Trophoblast cell (in vitro differentiated cells and primary cell): Measurements from ENCODE around the gene DDR2.

Experiments used
- DNase-seq, 2 donors: peaks; one replicate each; pipeline ENCODE4 v3.0.0-alpha.2; 2016
- H2AFZ ChIP-seq: 2 replicates; pipeline ENCODE4 v1.6.1; 2013; ENCODE audit warnings: low read length, moderate library complexity, mild to moderate bottlenecking; ENCODE audit not compliant: insufficient read depth, poor library complexity
- H2AK5ac ChIP-seq: 2 replicates; pipeline ENCODE4 v1.6.1; 2013; ENCODE audit warnings: mild to moderate bottlenecking, low read length
- H2BK120ac ChIP-seq: 2 replicates; pipeline ENCODE4 v1.6.1; 2013; ENCODE audit warnings: low read length, mild to moderate bottlenecking, moderate library complexity; ENCODE audit not compliant: insufficient read depth, poor library complexity
- H2BK12ac ChIP-seq: 2 replicates; pipeline ENCODE4 v1.6.1; 2013; ENCODE audit warnings: mild to moderate bottlenecking, low read length, moderate library complexity
- H2BK5ac ChIP-seq: 2 replicates; pipeline ENCODE4 v1.6.1; 2013; ENCODE audit warnings: low read length, low read depth, moderate library complexity, mild to moderate bottlenecking; ENCODE audit not compliant: poor library complexity
- H3K14ac ChIP-seq: 2 replicates; pipeline ENCODE4 v1.6.1; 2013; ENCODE audit warnings: mild to moderate bottlenecking, low read length
- H3K18ac ChIP-seq: 2 replicates; pipeline ENCODE4 v1.6.1; 2013; ENCODE audit warnings: mild to moderate bottlenecking, low read length
- H3K23ac ChIP-seq: 2 replicates; pipeline ENCODE4 v1.6.1; 2013; ENCODE audit warnings: low read length
- H3K27ac ChIP-seq: 2 replicates; pipeline ENCODE4 v1.5.1; 2013; ENCODE audit warnings: low read depth, mild to moderate bottlenecking, inconsistent platforms, low read length, moderate library complexity
- H3K27me3 ChIP-seq: 2 replicates; pipeline ENCODE4 v1.6.1; 2013; ENCODE audit warnings: inconsistent platforms, mild to moderate bottlenecking, low read length, moderate library complexity; ENCODE audit not compliant: insufficient read depth
- H3K36me3 ChIP-seq, 2 experiments: 1 replicate in 1 of 2; 2 replicates in 1 of 2; pipeline ENCODE4 v1.6.1; 2013; ENCODE audit warnings: low read length in 2 of 2, mild to moderate bottlenecking in 2 of 2, moderate library complexity in 1 of 2; ENCODE audit not compliant: insufficient read depth in 2 of 2, control insufficient read depth in 1 of 2
- H3K4ac ChIP-seq: 2 replicates; pipeline ENCODE4 v1.6.1; 2013; ENCODE audit warnings: low read depth, mild to moderate bottlenecking, low read length, moderate library complexity
- H3K4me1 ChIP-seq, 2 experiments: 1 replicate in 1 of 2; 2 replicates in 1 of 2; pipeline ENCODE4 v1.6.1; 2013; ENCODE audit warnings: low read length in 2 of 2, mild to moderate bottlenecking in 2 of 2, moderate library complexity in 1 of 2; ENCODE audit not compliant: insufficient read depth in 2 of 2, control insufficient read depth in 1 of 2
- H3K4me2 ChIP-seq: 2 replicates; pipeline ENCODE4 v1.6.1; 2013; ENCODE audit warnings: inconsistent platforms, mild to moderate bottlenecking, low read length, moderate library complexity
- H3K4me3 ChIP-seq: 2 replicates; pipeline ENCODE4 v1.5.1; 2013; ENCODE audit warnings: mild to moderate bottlenecking, low read depth, low read length, inconsistent platforms
- H3K79me1 ChIP-seq: one replicate; pipeline ENCODE4 v1.6.1; 2013; ENCODE audit warnings: low read length
- H3K79me2 ChIP-seq: 2 replicates; pipeline ENCODE4 v1.6.1; 2013; ENCODE audit warnings: low read length, mild to moderate bottlenecking; ENCODE audit not compliant: control insufficient read depth, insufficient read depth, poor library complexity
- H3K9ac ChIP-seq: 2 replicates; pipeline ENCODE4 v1.6.1; 2013; ENCODE audit warnings: mild to moderate bottlenecking, low read length
- H3K9me3 ChIP-seq: 2 replicates; pipeline ENCODE4 v1.6.1; 2013; ENCODE audit warnings: low read depth, mild to moderate bottlenecking, control low read depth, inconsistent platforms, low read length; ENCODE audit not compliant: insufficient read depth
- H4K12ac ChIP-seq: 2 replicates; pipeline ENCODE4 v1.6.1; 2013; ENCODE audit warnings: low read depth, mild to moderate bottlenecking, low read length, moderate library complexity
- H4K8ac ChIP-seq: 2 replicates; pipeline ENCODE4 v1.6.1; 2013; ENCODE audit warnings: low read depth, mild to moderate bottlenecking, low read length, moderate library complexity
- H4K91ac ChIP-seq: one replicate; pipeline ENCODE4 v1.6.1; 2013; ENCODE audit warnings: low read depth, mild to moderate bottlenecking, low read length, moderate library complexity
- WGBS: extraction: QIAGEN DNeasy Blood & Tissue Kit; methylation state at CpG from one replicate; pipeline ENCODE4 v1.1.7; 2013; ENCODE audit warnings: missing lambda C conversion rate; ENCODE audit not compliant: insufficient read length, insufficient coverage; ENCODE audit errors: extremely low coverage; 5-methylcytosine and 5-hydroxymethylcytosine counted together

DDR2 gene

DNA sequence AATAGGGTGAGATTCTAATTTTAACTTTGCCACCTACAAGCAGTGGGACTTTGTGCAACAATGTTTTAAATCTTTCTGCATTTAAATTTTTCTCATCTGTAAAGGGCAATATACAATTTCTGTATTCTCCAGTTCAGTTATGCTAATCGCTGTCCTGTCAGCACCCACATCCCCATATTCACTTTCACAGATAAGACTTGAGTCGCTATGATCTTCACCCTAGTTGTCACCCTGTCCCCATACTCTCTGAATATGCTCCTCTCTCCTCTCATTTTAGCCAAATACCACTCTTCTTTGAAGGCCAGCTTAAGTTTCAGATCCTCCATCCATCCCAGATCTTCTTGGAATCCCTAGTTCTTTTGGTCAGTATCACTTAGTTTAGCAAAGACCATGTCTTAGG lies 8.8 kb downstream of the DDR2 start:
- Histone ChIP-seq H3K27ac (no peak overlapping the region), H3K4me2 (no peak overlapping the region), H3K79me2 (no peaks in the 10 kb centered on the region), H3K27me3 (no peaks in the 10 kb centered on the region), H3K14ac (no peak overlapping the region), H4K8ac (no peak overlapping the region), H3K23ac (no peak overlapping the region), H2AK5ac (no peak overlapping the region), H3K18ac (no peak overlapping the region), H2AFZ (no peak overlapping the region), H3K9me3 (no peaks in the 10 kb centered on the region), H4K91ac (no peak overlapping the region), H3K9ac (no peak overlapping the region), H3K4me3 (no peak overlapping the region), H3K4ac (no peak overlapping the region), H3K36me3 (no peaks in the 10 kb centered on the region), H2BK120ac (no peak overlapping the region), H3K4me1 (no peaks in the 10 kb centered on the region), H2BK5ac (no peak overlapping the region), H2BK12ac (no peak overlapping the region), H3K79me1 (no peaks in the 10 kb centered on the region), H4K12ac (no peak overlapping the region)
- no peak for DNase-seq
- no CpG with 5 or more reads among the region's 2 CpGs for WGBS

DNA sequence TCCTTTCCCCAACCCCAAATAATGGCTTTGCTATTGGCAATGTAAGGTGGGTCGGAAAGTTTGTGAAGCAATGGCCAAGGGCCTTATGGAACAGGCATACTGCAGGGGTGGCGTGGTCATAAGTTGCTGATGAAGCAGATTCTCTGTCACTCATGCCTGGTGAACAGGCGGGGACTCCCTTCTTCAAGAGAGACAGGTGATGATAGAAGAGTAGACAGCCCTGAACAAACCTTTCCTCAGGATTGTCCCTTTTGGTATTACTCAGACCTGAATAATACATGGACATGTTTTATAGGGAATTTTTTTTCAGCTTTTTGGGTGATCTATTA lies 12.7 kb downstream of the DDR2 start:
- DNase-seq = no peak
- no peak overlapping the region for H3K23ac ChIP-seq
- no peak overlapping the region for H3K4ac ChIP-seq
- no peak overlapping the region for H3K27ac ChIP-seq
- H3K4me2 ChIP-seq = no peak overlapping the region
- no CpG with 5 or more reads among the region's 3 CpGs for WGBS
- H3K18ac ChIP-seq = no peak overlapping the region
- H4K12ac ChIP-seq = no peak overlapping the region
- H4K91ac ChIP-seq = no peak overlapping the region
- H2AFZ ChIP-seq = no peak overlapping the region
- H2BK5ac ChIP-seq = no peak overlapping the region
- no peaks in the 10 kb centered on the region for H3K4me1 ChIP-seq
- H3K27me3 ChIP-seq = no peaks in the 10 kb centered on the region
- H4K8ac ChIP-seq = no peak overlapping the region
- no peak overlapping the region for H2BK120ac ChIP-seq
- no peak overlapping the region for H2BK12ac ChIP-seq
- no peaks in the 10 kb centered on the region for H3K9me3 ChIP-seq
- no peaks in the 10 kb centered on the region for H3K79me2 ChIP-seq
- H3K36me3 ChIP-seq = no peaks in the 10 kb centered on the region
- no peak overlapping the region for H3K14ac ChIP-seq
- H3K79me1 ChIP-seq = no peaks in the 10 kb centered on the region
- H3K4me3 ChIP-seq = no peak overlapping the region
- H3K9ac ChIP-seq = no peak overlapping the region
- no peak overlapping the region for H2AK5ac ChIP-seq

GRCh38 chr1:162645666-162646065 lies 13.4 kb downstream of the DDR2 start:
- H3K79me2 ChIP-seq = no peaks in the 10 kb centered on the region
- no peaks in the 10 kb centered on the region for H3K9me3 ChIP-seq
- no peak overlapping the region for H3K14ac ChIP-seq
- H3K18ac ChIP-seq = no peak overlapping the region
- no peak overlapping the region for H3K27ac ChIP-seq
- H2AK5ac ChIP-seq = no peak overlapping the region
- H4K91ac ChIP-seq = no peak overlapping the region
- WGBS = no CpG with 5 or more reads among the region's 4 CpGs
- H3K79me1 ChIP-seq = no peaks in the 10 kb centered on the region
- no peak overlapping the region for H3K4me3 ChIP-seq
- H2BK120ac ChIP-seq = no peak overlapping the region
- no peak overlapping the region for H3K23ac ChIP-seq
- H2BK5ac ChIP-seq = no peak overlapping the region
- no peak overlapping the region for H2AFZ ChIP-seq
- H3K4me1 ChIP-seq = no peaks in the 10 kb centered on the region
- no peak overlapping the region for H4K12ac ChIP-seq
- no peak overlapping the region for H3K4me2 ChIP-seq
- H3K9ac ChIP-seq = no peak overlapping the region
- H2BK12ac ChIP-seq = no peak overlapping the region
- DNase-seq = no peak
- H4K8ac ChIP-seq = no peak overlapping the region
- no peaks in the 10 kb centered on the region for H3K27me3 ChIP-seq
- no peak overlapping the region for H3K4ac ChIP-seq
- H3K36me3 ChIP-seq = no peaks in the 10 kb centered on the region

- no peak for DNase-seq
- Histone ChIP-seq H3K79me2 (no peaks in the 10 kb centered on the region), H3K9me3 (no peaks in the 10 kb centered on the region), H3K14ac (no peak overlapping the region), H2BK12ac (no peak overlapping the region), H2AFZ (no peak overlapping the region), H4K8ac (no peak overlapping the region), H4K12ac (no peak overlapping the region), H3K27ac (no peak overlapping the region), H2BK5ac (no peak overlapping the region), H3K18ac (no peak overlapping the region), H3K4me3 (no peak overlapping the region), H3K4ac (no peak overlapping the region), H3K27me3 (no peaks in the 10 kb centered on the region), H3K9ac (no peak overlapping the region), H3K23ac (no peak overlapping the region), H4K91ac (no peak overlapping the region), H3K4me1 (peaks cover 4 to 7% of the 10 kb centered on the region in 2 experiments), H3K36me3 (no peaks in the 10 kb centered on the region), H2AK5ac (no peak overlapping the region), H2BK120ac (no peak overlapping the region), H3K4me2 (no peak overlapping the region), H3K79me1 (peaks cover 2% of the 10 kb centered on the region)
- no CpG with 5 or more reads among the region's 3 CpGs for WGBS
Observed at GRCh38 chr1:162649583-162649982, 17.3 kb downstream of the DDR2 start.
